H4 (cell line): Measurements from ENCODE around the gene PTTG1. TPM values are rescaled to one million over a fixed set of nuclear protein-coding genes. Genes with fewer than 3 reads are reported as not detected.

Source experiments
- DNase-seq: peaks from one replicate; pipeline ENCODE4 v3.0.0-alpha.2; 2015; ENCODE audit warnings: low spot score
- total RNA-seq: library from RNA; depleted of rRNA; stranded (reverse); fragments of >200 nt; shearing (Covaris generic); gene quantifications from 2 replicates; pipeline ENCODE4 v1.2.3, GENCODE V29; 2014; rRNA removed

The PTTG1 gene
- total RNA-seq, 1 experiment from 2014 or later = 556 TPM

GRCh38 chr5:160472482-160472881, 50.8 kb downstream of the PTTG1 start:
- no peak for DNase-seq

GRCh38 chr5:160473681-160474080, 52.0 kb downstream of the PTTG1 start:
- DNase-seq = no peak

GRCh38 chr5:160474084-160474483, 52.4 kb downstream of the PTTG1 start:
- no peak for DNase-seq

- DNase-seq = no peak
Observed at GRCh38 chr5:160475864-160476438, 54.3 kb downstream of the PTTG1 start.

GRCh38 chr5:160477266-160477970, 55.8 kb downstream of the PTTG1 start:
- DNase-seq = no peak

- no peak for DNase-seq
Observed at GRCh38 chr5:160478163-160478562, 56.5 kb downstream of the PTTG1 start.

Other genes with a start within 250 kb of the PTTG1 start
- gene FABP6, start 192.3 kb upstream of the PTTG1 start, total RNA-seq = 2.4 TPM in 1 of 2 replicates, not detected in the other
- gene CCNJL, start 109.3 kb upstream of the PTTG1 start, total RNA-seq = 6.6 and 7.4 TPM in 2 replicates
- gene C1QTNF2, start 51.2 kb upstream of the PTTG1 start, total RNA-seq = 2.2 and 2.6 TPM in 2 replicates
- gene FAM200C, start 21.8 kb upstream of the PTTG1 start, total RNA-seq = 7.0 and 10.3 TPM in 2 replicates
- 23.1 and 48.3 TPM in 2 replicates for gene SLU7, start 2.8 kb upstream of the PTTG1 start, total RNA-seq